22Rv1 (cell line): Measurements from ENCODE around the gene SPATS2L.

ENCODE experiments used
- CTCF ChIP-seq: fragments of 450-650 bp; IDR thresholded peaks from 2 replicates; pipeline ENCODE4 v1.5.1; 2017; ENCODE audit warnings: mild to moderate bottlenecking
- ZFX ChIP-seq: fragments of 450-650 bp; IDR thresholded peaks from 2 replicates; pipeline ENCODE4 v1.6.1; 2017; ENCODE audit warnings: antibody characterized with exemption, borderline replicate concordance

- TF ChIP-seq CTCF = no peak
- TF ChIP-seq ZFX = no peak
Observed at GRCh38 chr2:200350850-200351285, 44.4 kb downstream of the SPATS2L start.
